ENCODE measurements around the gene OLFML3. TPM values are rescaled to one million over a fixed set of nuclear protein-coding genes. Genes with fewer than 3 reads are reported as not detected.

Gene OLFML3
- total RNA-seq, 2 donors from 2014 or later, result 6.1 to 17.4 TPM

- H3K27ac ChIP-seq, result no peak overlapping the region
- no peak overlapping the region for H3K9ac ChIP-seq (ENCODE audit: low read depth in 2 of 2, low read length in 2 of 2)
- intact Hi-C loops (cut with DNase I), result no loop called here
- DNase-seq, result no peak
- no peaks in the 10 kb centered on the region for H3K4me1 ChIP-seq
- no peaks in the 10 kb centered on the region for H3K9me3 ChIP-seq
- H3K36me3 ChIP-seq, result no peaks in the 10 kb centered on the region
- no peaks in the 10 kb centered on the region for H3K27me3 ChIP-seq
- no peak overlapping the region for H3K4me3 ChIP-seq
- TF ChIP-seq, protein P1, sequence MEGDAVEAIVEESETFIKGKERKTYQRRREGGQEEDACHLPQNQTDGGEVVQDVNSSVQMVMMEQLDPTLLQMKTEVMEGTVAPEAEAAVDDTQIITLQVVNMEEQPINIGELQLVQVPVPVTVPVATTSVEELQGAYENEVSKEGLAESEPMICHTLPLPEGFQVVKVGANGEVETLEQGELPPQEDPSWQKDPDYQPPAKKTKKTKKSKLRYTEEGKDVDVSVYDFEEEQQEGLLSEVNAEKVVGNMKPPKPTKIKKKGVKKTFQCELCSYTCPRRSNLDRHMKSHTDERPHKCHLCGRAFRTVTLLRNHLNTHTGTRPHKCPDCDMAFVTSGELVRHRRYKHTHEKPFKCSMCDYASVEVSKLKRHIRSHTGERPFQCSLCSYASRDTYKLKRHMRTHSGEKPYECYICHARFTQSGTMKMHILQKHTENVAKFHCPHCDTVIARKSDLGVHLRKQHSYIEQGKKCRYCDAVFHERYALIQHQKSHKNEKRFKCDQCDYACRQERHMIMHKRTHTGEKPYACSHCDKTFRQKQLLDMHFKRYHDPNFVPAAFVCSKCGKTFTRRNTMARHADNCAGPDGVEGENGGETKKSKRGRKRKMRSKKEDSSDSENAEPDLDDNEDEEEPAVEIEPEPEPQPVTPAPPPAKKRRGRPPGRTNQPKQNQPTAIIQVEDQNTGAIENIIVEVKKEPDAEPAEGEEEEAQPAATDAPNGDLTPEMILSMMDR (IDR thresholded peaks at IDR 0.05), result no peak
Measured at GRCh38 chr1:114025609-114026401, 46.5 kb downstream of the OLFML3 start.

- TF ChIP-seq, protein P1 (IDR thresholded peaks at IDR 0.05), result no peak
- Histone ChIP-seq H3K9me3 (no peaks in the 10 kb centered on the region), H3K27me3 (no peaks in the 10 kb centered on the region), H3K9ac (ENCODE audit: low read depth in 2 of 2, low read length in 2 of 2) (no peak overlapping the region), H3K4me1 (no peaks in the 10 kb centered on the region), H3K4me3 (no peak overlapping the region), H3K36me3 (no peaks in the 10 kb centered on the region), H3K27ac (no peak overlapping the region)
- intact Hi-C loops (cut with DNase I), result no loop called here
- no peak for DNase-seq
Measured at GRCh38 chr1:114026797-114027196, 47.5 kb downstream of the OLFML3 start.

Other genes with a start within 250 kb of the OLFML3 start
- gene PHTF1, start 220.0 kb upstream of the OLFML3 start, total RNA-seq, result 1 to 10 TPM; 8.5 to 9.8 TPM
- 10 to 100 TPM; 21.7 to 27.4 TPM for gene RSBN1, start 167.0 kb upstream of the OLFML3 start, total RNA-seq
- 1 to 10 TPM; 3.7 to 5.9 TPM for gene PTPN22, start 107.8 kb upstream of the OLFML3 start, total RNA-seq
- 100 to 1,000 TPM; 116 to 191 TPM for gene BCL2L15, start 91.9 kb upstream of the OLFML3 start, total RNA-seq
- 10 to 100 TPM; 19.7 to 31.5 TPM for gene AP4B1, start 74.7 kb upstream of the OLFML3 start, total RNA-seq
- gene DCLRE1B, start 74.1 kb upstream of the OLFML3 start, total RNA-seq, result 1 to 10 TPM; 5.4 to 9.5 TPM
- gene HIPK1, start 50.1 kb upstream of the OLFML3 start, total RNA-seq, result 10 to 100 TPM; 61.2 to 91.2 TPM
- under 1 TPM; 0.22 to 0.35 TPM for gene SYT6, start 174.4 kb downstream of the OLFML3 start, total RNA-seq